Activated CD4-positive, alpha-beta T cell treated with anti-CD3 and anti-CD28 coated beads, Interleukin-2, amount 50 U/mL, for 24 hours (primary cell): ENCODE data around the gene CFAP61.

Source experiments
- DNase-seq, 2 donors: peaks; one replicate each; pipeline ENCODE4 v3.0.0-alpha.2; 2020; ENCODE audit warnings: low read depth in 1 of 2, low spot score in 1 of 2

The CFAP61 gene

GRCh38 chr20:20393207-20394120 lies 341.1 kb downstream of the CFAP61 start:
- no peak for DNase-seq

GRCh38 chr20:20395087-20395486 lies 342.8 kb downstream of the CFAP61 start:
- DNase-seq = no peak

- DNase-seq = no peak
Observed at GRCh38 chr20:20395903-20396568, 343.7 kb downstream of the CFAP61 start.

GRCh38 chr20:20396794-20397193 lies 344.5 kb downstream of the CFAP61 start:
- no peak for DNase-seq

GRCh38 chr20:20398123-20398522 lies 345.8 kb downstream of the CFAP61 start:
- DNase-seq = no peak

- no peak for DNase-seq
Observed at GRCh38 chr20:20399531-20400500, 347.5 kb downstream of the CFAP61 start.

- no peak for DNase-seq
Observed at GRCh38 chr20:20401991-20402390, 349.7 kb downstream of the CFAP61 start.

- no peak for DNase-seq
Observed at GRCh38 chr20:20404633-20405032, 352.3 kb downstream of the CFAP61 start.

- DNase-seq = no peak
Observed at GRCh38 chr20:20405623-20406022, 353.3 kb downstream of the CFAP61 start.

GRCh38 chr20:20406306-20406705 lies 354.0 kb downstream of the CFAP61 start:
- DNase-seq = no peak

GRCh38 chr20:20407891-20408805 lies 355.8 kb downstream of the CFAP61 start:
- no peak for DNase-seq

GRCh38 chr20:20409331-20409730 lies 357.0 kb downstream of the CFAP61 start:
- DNase-seq = no peak
